Measurements from ENCODE around the gene PRKCB. TPM values are rescaled to one million over a fixed set of nuclear protein-coding genes. Genes with fewer than 3 reads are reported as not detected.
"Not testable (repeated sequence)": the region's sequence is repeated elsewhere in the genome, so short reads cannot be mapped to it uniquely, and the experiment has no call there.

Gene PRKCB
- total RNA-seq, 1 donor from 2014 or later = 0.69 TPM

- no peak overlapping the region for H3K4me3 Mint-ChIP-seq (ENCODE audit: unreplicated experiment)
- TF ChIP-seq CTCF (IDR thresholded peaks at IDR 0.05; ENCODE audit: partially characterized antibody, unreplicated experiment) = no peak
- H3K4me1 Mint-ChIP-seq (ENCODE audit: low read depth, unreplicated experiment) = no peaks in the 10 kb centered on the region
- no peaks in the 10 kb centered on the region for H3K27me3 Mint-ChIP-seq (ENCODE audit: unreplicated experiment)
- no peaks in the 10 kb centered on the region for H3K36me3 Mint-ChIP-seq (ENCODE audit: unreplicated experiment)
- H3K9me3 Mint-ChIP-seq (ENCODE audit: unreplicated experiment) = peaks cover 2% of the 10 kb centered on the region
- no peak for DNase-seq
- no peak overlapping the region for H3K27ac Mint-ChIP-seq (ENCODE audit: unreplicated experiment)
Measured at GRCh38 chr16:24228514-24228913, 392.7 kb downstream of the PRKCB start.

DNA sequence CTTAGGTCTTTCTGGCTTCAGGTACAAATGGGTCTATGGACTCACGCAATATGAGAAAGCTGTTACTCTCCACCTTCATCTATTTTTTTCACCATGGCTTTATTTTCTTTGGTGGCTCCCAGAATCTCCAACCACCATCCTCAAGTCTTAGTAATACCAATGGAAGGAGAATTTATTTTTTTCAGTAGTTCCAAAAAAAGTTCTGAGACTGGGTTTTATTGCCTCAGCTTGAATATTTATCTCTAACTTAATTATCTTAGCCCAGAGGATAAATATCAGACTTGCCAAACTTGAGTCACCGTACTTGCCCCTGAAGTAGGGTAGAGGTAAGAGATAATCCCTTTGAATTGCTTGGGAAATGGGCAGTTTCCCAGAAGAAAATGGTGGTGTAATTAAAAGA is 397.2 kb downstream of the PRKCB start:
- no peak for TF ChIP-seq CTCF (IDR thresholded peaks at IDR 0.05; ENCODE audit: partially characterized antibody, unreplicated experiment)
- no peaks in the 10 kb centered on the region for H3K9me3 Mint-ChIP-seq (ENCODE audit: unreplicated experiment)
- no peak for DNase-seq
- no peaks in the 10 kb centered on the region for H3K36me3 Mint-ChIP-seq (ENCODE audit: unreplicated experiment)
- no peak overlapping the region for H3K4me3 Mint-ChIP-seq (ENCODE audit: unreplicated experiment)
- H3K4me1 Mint-ChIP-seq (ENCODE audit: low read depth, unreplicated experiment) = no peaks in the 10 kb centered on the region
- no peaks in the 10 kb centered on the region for H3K27me3 Mint-ChIP-seq (ENCODE audit: unreplicated experiment)
- no peak overlapping the region for H3K27ac Mint-ChIP-seq (ENCODE audit: unreplicated experiment)

- no peak for TF ChIP-seq CTCF (IDR thresholded peaks at IDR 0.05; ENCODE audit: partially characterized antibody, unreplicated experiment)
- H3K27ac Mint-ChIP-seq (ENCODE audit: unreplicated experiment) = no peak overlapping the region
- H3K36me3 Mint-ChIP-seq (ENCODE audit: unreplicated experiment) = no peaks in the 10 kb centered on the region
- H3K4me3 Mint-ChIP-seq (ENCODE audit: unreplicated experiment) = no peak overlapping the region
- peaks cover 4% of the 10 kb centered on the region for H3K9me3 Mint-ChIP-seq (ENCODE audit: unreplicated experiment)
- no peaks in the 10 kb centered on the region for H3K4me1 Mint-ChIP-seq (ENCODE audit: low read depth, unreplicated experiment)
- peaks cover 2% of the 10 kb centered on the region for H3K27me3 Mint-ChIP-seq (ENCODE audit: unreplicated experiment)
- no peak for DNase-seq
Measured at GRCh38 chr16:24234737-24235136, 399.0 kb downstream of the PRKCB start.

DNA sequence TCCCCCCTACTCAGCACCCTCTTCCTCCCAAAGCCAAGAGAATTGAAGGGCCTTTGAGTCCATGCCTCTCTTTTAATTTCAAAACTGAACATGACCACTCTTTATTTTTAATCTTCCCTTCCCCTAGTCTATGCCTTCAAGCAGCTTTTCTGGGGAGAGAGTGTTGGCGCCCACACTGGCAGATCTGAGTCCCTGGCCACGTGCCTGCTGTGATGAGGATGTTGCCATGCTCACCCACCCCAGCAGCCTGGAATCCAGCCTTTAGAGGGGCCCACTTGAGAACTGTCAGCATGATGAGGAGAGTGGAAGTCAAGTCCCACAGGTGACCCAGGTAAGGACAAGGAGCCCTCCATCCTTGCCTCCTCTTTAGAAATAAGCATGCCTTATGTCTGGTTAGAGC is 400.0 kb downstream of the PRKCB start:
- H3K27me3 Mint-ChIP-seq (ENCODE audit: unreplicated experiment) = peaks cover 2% of the 10 kb centered on the region
- DNase-seq = no peak
- H3K9me3 Mint-ChIP-seq (ENCODE audit: unreplicated experiment) = peaks cover 4% of the 10 kb centered on the region
- no peak overlapping the region for H3K4me3 Mint-ChIP-seq (ENCODE audit: unreplicated experiment)
- no peaks in the 10 kb centered on the region for H3K36me3 Mint-ChIP-seq (ENCODE audit: unreplicated experiment)
- no peaks in the 10 kb centered on the region for H3K4me1 Mint-ChIP-seq (ENCODE audit: low read depth, unreplicated experiment)
- H3K27ac Mint-ChIP-seq (ENCODE audit: unreplicated experiment) = no peak overlapping the region
- no peak for TF ChIP-seq CTCF (IDR thresholded peaks at IDR 0.05; ENCODE audit: partially characterized antibody, unreplicated experiment)

DNA sequence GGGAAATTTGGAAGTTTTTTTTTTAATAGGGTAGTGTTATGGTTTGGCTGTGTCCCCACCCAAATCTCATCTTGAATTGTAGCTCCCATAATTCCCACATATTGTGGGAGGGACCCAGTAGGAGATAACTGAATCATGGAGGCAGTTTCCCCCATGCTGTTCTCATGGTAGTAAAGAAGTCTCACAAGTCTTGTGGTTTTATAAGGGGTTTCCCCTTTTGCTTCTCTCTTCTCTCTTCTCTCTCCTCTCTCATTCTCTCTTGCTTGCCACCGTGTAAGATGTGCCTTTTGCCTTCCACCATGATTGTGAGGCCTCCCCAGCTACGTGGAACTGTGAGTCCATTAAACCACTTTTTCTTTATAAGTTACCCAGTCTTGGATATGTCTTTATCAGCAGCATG is 403.1 kb downstream of the PRKCB start:
- H3K4me1 Mint-ChIP-seq (ENCODE audit: low read depth, unreplicated experiment); H3K9me3 Mint-ChIP-seq (ENCODE audit: unreplicated experiment); H3K27ac Mint-ChIP-seq (ENCODE audit: unreplicated experiment); H3K4me3 Mint-ChIP-seq (ENCODE audit: unreplicated experiment); H3K27me3 Mint-ChIP-seq (ENCODE audit: unreplicated experiment); H3K36me3 Mint-ChIP-seq (ENCODE audit: unreplicated experiment); DNase-seq: not testable (repeated sequence)
